UCSD-AML1 (cell line): ENCODE data around the gene SPATS1.
"Not testable (repeated sequence)": the region's sequence is repeated elsewhere in the genome, so short reads cannot be mapped to it uniquely, and the experiment has no call there.

ENCODE experiments used
- DNase-seq: peaks from one replicate; lab custom pipeline; 2025; ENCODE audit not compliant: unreplicated experiment; lab: John Stamatoyannopoulos, UW

SPATS1 gene

DNA sequence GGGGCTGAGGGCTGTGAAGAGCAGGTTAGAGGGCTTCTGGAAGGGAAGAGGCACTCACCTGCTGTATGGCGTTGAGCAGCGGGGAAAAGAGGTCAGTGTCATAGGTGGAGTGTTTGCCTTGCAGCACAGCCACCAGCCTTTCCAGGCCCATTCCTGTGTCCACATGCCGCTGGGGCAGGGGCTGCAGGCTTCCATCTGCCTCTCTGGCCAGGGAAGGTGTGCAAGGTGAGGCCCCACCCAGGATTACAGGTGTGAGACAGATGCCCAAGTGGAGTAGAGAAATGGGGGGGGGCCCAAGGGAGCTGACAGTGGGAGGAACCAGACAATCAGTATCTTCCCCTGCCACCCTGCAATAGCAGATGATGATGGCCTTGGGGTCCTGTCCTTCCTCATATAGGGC, 32.2 kb upstream of the SPATS1 start:
- DNase-seq, result no peak

DNA sequence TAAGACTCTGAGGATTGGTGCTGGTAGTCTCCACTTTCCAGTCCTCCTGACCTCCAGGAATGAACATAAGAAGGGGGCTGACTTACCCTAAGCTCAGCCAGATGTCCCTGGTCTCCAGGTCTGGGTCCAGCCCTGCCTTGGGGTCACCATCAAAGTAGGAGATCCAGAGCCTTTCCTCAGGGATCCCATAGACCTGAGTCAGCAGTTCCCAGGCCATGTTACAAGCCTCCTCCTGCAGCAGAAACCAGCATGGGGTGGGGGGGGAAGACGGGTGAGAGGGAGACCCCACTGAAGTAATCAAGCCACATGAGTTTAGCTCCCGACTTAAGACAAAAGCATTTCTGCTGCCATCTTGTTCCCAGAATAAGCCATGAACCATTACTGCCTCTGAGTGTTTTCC, 31.1 kb upstream of the SPATS1 start:
- no peak for DNase-seq

DNA sequence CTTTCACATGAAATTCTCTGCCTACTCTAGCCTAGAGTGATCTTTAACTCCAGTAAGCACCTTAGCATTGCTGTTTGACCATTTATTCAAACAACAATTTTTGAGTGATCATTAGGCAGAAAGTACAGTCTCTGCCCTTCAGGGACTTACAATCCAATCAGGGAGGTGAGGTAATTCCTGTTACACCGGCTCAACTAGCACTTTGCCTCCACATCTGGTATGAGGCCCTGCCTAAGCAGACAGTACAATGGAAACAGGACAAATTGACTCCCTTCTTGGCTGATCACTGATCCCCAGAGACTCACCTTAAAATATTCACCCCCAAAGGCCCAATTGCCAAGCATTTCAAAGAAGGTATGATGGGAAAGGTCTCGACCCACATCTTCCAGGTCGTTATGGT, 30.7 kb upstream of the SPATS1 start:
- DNase-seq, result no peak

DNA sequence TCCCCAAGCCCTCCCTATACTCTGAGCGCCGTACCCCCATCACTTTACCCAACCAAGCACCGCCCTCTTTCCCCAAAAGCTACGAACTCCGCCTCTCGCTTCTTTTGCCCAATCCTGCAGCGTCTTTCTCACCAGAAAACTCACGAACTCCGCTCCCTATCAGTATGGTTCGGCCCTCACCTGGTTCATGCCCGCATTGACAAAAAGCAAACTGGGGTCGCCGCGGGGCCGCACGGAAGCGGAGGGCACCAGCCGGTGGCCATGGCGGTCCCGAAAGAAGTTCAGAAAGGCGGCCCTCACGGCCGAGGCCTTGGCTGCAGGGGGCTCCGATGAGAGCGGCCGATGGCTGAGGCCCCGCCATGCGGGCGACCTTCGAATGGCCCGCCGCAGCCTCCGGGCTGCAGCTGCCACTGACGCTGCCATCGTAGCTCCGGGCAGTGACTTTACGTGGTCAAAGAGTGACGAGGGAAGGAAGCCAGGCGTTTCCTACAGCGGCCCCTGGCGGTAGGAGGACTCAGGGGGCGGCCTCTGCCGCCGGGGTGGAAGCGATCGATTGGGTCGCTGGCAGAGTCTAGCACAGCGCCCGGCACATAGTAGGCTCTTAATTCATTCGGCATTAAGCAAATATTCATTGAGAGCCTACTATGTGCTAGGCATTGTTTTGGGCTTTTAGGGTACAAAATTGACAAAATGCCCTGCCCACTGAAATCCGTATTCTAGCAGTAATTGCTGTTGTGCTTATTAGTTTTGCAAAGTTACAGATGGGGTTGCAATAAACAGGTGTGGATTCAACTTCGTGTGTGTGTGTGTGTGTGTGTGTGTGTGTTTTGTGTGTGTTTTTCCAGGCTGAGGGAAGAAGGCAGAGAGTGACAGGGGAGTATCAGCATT, 29.3 kb upstream of the SPATS1 start, which contains the start of gene AARS2:
AARS2 (minus strand) TSS at position 447 of the 888 bp plus-strand sequence; CDS start at position 423, 24 bp downstream.
- DNase-seq, result peak; percentile 88

DNA sequence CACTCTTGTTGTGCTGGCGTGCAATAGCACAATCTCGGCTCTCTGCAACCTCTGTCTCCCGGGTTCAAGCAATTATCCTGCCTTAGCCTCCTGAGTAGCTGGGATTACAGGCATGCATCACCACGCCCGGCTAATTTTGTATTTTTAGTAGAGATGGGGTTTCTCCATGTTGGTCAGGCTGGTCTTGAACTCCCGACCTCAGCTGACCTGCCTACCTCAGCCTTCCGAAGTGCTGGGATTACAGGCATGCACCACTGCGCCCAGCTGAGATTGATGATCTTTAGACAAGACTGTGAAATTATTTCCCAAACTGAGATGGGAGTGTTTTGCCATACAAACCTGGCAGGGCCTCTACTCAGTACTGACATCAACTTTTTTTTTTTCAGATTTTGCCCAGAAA, 27.8 kb upstream of the SPATS1 start:
- DNase-seq, result not testable (repeated sequence)

DNA sequence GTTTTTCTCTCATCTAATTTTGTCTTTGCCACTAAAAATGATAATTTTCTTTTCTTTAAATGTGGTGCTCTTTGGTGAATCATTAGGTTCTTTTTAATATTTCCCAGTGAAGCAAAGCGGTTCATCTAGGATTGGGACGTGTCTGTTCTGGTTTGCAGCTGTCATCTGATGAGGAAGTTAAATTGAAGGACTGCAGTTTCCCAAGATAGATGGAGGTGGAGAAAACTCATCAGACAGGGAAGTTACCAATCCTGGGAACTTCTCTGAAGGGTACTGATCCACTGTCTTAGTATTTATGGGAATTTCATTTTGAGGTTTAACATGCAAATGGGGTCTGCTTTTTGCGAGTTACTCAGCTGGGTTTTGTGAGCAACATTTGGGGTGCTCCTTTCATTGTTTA, 26.9 kb upstream of the SPATS1 start:
- DNase-seq, result no peak

DNA sequence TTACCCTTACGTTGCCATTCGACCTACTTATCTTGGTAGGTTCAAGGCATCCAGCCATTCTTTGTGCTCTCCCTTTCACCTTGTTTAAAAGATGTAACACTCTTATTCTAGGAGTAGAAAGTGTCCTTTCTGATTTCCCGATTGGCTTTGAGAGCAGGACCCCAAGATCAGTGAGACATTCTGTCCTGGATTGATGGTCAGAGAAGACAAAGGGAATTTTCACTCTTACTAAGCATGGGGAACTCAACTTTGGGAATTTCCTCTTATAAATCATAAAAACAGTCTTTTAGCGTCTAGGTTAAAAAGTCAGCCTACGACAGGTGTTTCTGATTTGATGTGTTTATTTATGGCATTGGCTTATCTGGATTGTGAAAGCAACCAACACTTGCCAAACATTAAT, 26.5 kb upstream of the SPATS1 start:
- DNase-seq, result no peak

DNA sequence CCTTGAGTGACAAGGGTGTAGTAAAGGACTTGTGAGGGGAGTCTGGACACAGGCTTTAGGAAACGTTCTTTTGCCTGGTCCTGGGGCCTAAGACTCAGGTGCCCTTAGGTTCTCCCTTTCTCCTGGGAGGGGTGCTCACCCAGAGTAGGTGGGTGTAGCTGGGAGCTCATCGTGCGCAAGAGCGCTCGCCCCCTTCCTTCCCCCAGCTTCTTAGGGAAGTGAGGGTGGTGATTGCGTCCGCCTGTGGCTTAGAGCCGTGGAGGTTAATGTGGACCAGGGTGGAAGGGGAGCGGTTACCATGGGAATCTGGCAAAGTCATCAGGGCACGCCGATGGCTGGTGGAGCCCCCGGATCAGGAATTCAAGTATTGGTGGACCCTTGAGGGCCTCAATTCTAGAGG, 26.0 kb upstream of the SPATS1 start:
- DNase-seq, result no peak

DNA sequence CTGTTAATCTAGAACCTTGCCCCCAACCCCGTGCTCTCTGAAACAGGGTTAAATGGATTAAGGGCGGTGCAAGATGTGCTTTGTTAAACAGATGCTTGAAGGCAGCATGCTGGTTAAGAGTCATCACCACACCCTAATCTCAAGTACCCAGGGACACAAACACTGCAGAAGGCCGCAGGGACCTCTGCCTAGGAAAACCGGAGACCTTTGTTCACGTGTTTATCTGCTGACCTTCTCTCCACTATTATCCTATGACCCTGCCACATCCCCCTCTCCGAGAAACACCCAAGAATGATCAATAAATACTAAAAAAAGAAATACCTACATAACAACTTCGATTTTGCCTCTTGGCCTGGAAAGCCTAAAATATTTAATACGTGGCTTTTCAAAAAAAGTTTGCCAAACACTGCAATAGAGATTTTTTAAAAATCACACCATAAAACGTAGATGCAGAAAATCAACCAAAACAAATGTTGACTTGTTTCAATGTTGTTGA, 25.3 kb upstream of the SPATS1 start:
- DNase-seq, result not testable (repeated sequence)

DNA sequence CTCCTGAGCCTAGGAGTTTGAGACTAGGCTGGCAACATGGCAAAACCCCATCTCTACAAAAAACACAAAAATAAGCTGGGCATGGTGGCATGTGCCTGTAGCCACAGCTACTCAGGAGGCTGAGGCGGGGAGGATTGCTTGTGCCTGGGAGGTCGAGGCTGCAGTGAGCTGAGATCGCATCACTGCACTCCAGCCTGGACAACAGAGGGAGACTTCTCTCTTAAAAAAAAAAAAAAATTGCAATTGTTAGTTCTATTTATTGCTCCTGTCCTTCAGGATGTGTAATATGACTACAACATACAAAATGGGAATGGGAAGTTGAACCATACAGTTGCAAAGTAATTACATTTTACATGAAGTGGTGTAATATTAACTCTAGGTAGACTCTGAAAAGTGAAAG, 21.2 kb upstream of the SPATS1 start:
- DNase-seq, result no peak

DNA sequence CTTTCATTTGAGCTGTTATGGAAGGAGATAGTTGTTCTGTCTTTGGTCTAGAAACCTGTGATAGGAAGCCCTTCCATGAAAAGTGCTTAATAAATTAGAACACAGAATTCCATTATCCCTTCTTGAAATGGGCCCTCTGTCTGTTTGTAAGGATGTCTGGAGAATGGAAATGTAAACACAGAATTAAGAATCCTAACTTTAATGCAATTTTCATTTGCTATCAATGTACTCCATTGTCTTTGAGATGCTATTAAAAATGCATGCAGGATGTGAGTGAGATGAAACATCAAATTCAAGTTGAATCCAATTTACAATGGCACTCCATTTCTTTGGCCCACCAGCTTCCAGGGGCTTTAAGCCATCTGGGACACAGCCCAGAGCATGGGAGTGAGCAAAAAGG, 15.4 kb upstream of the SPATS1 start:
- no peak for DNase-seq

DNA sequence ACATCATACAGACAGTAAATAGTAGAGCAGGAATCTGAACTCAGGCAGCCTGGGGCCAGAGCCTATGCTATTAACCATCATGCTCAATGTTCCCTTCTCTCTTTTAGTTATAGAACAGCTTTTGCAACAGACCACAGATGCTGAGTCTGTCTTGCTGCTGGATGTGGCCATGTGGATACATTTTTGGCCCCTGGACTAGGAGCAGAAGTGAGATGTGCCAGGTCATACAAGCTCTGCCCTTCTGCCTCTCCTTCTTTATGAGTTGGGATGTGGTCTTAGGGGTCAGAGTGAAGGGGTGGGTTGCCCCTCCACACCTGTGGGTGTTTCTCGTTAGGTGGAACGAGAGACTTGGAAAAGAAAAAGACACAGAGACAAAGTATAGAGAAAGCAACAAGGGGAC, 14.7 kb upstream of the SPATS1 start:
- no peak for DNase-seq

DNA sequence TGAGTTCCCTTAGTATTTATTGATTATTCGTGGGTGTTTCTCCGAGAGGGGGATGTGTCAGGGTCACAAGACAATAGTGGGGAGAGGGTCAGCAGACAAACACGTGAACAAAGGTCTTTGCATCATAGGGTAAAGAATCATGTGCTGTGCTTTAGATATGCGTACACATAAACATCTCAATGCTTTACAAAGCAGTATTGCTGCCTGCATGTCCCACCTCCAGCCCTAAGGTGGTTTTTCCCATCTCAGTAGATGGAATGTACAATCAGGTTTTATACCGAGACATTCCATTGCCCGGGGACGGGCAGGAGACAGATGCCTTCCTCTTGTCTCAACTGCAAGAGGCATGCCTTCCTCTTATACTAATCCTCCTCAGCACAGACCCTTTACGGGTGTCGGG, 14.2 kb upstream of the SPATS1 start:
- DNase-seq, result not testable (repeated sequence)

DNA sequence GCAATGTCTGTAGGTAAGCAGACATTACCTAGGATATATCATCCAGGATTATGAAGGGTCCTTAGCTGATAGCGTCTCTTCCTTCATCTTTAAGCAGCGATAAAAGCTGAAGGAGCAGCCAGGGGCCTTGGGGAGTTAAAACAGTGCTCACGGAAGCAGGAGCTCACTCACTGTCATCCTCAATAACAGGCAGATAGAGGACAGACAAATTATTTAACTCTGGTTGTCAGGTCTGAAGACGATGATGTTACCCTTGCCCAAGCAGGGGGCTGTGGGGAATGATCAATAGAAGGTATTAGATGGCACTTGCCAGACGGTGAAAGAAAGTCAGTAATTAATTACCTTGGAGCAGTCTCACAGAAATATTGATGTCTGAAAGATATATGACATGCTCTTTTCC, 12.6 kb upstream of the SPATS1 start:
- no peak for DNase-seq

DNA sequence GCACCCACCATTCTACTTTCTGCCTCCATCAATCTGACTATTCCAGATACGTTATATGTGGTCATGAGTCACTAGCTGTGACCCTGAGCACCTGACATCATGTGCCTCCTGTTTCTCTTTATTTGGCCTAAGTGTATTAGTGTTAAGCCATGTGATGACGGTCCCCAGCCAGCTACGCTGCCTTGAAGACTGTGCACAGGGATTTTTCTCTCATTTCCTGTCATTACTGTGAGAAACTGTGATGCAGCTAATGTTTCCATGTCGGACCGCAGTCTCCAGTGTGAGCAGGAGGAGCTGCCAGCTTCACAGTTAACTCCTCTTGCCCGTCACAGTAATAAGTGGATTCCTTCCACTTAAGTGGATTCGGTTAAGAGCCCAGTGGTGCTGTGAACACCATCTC, 9.9 kb upstream of the SPATS1 start:
- no peak for DNase-seq

DNA sequence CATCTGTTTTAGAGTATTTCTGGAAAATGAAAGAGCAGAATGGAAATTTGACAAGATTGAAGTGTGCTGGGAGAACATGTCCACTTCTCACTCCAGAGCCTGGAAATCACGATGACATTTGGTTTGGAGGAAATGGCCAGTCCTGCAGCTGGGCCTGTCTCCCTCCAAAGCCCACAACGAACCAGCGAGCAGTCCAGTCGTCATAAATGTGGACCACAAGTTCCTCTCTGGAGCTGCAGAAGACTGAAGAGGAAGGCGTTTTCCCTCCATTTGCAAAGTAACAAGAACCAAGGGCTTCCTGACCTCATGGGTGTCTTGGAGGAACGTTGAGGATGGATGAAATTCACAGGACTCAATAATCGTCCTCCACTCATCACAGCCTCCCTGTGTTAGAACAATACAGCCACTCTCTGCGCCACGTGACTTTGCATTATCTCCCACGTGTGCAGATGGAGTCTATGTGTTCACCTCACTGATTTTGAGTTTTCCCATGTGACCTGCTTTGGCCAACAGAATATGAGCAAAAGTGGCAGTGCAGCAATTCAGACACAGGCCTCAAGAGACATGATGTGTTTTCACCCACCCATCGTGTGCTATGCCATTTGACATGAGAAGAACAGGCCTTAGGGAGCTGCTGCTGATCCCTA, 9.1 kb upstream of the SPATS1 start:
- no peak for DNase-seq

DNA sequence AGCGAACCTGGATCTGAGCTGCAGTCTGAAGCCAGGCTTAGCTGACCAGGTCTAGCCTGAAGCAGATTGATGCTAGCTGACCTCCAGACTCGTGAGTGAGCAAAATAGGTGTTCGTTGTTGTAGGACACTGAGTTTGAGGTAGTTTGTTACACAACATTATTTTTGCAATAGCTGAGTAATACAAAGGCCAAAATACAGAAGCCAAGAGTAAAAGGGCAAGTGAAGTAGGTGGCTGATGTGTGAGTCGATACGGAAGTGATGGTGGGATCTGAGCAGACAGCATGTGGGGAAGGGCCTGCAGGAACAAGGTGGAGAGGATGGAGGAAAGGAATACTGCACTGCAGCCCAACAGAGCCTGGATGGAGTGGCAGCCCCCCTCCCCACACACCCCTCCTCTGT, 8.5 kb upstream of the SPATS1 start:
- no peak for DNase-seq

DNA sequence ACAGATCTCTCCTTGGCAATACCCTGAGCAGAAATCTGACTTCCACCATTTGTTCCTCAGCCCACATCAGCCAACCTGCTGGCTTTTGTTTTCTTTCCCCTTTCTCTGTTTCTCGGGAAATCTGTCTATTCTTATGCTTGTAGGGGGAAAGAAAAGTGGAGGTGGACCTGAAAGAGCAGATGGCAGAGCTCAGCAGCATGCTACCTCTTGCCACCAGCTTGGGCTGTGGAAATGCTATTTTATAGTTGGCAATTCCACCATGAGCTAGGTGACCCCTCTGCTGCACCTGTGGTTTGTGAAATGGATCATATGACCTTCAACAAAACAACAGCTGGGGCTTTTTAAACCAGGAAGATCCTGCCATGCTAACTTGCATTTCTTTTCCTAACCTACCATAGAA, 6.8 kb upstream of the SPATS1 start:
- DNase-seq, result no peak

DNA sequence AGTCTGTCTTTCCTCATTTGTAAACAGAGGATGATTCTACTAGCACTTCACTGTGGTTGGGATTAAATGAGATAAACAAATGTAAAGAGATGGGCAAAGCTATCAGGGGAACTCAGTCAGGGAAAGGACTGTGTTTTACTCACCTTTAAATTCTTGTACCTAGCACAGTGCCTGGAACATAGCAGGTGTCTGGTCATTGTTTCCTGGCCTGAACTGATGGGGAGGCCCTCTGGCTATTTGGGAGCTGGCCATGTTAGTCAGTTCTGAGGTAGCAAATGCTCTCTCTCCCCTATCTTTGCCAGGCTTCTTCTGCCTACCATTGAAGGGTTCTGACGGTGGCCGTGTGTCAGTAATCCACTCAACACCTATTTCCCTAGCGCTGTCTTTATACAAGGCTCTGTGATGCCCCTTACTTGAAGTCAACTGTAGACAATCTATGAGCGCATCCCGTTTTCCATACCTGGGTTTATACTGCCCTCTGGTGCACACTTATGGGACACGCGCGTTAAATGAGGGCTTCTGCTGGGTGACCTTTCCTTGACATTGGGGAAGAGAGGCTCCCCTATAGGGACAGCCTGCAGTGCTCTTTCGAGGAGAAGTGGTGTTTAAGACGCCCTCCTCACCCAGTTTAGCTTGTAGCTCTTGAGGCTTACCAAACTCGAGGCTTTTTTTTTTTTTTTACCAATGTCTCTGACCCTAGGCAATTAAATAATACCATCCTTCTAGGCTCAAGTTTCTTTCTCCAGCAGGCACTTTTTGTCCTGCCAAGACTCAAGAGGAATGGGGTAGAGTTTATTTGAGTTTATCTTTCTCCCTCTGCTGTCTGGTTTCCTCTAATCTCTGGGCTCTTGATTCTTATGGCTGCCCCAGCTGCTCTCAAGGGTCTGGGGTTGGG, 4.0 kb upstream of the SPATS1 start:
- DNase-seq, result peak; percentile 53

DNA sequence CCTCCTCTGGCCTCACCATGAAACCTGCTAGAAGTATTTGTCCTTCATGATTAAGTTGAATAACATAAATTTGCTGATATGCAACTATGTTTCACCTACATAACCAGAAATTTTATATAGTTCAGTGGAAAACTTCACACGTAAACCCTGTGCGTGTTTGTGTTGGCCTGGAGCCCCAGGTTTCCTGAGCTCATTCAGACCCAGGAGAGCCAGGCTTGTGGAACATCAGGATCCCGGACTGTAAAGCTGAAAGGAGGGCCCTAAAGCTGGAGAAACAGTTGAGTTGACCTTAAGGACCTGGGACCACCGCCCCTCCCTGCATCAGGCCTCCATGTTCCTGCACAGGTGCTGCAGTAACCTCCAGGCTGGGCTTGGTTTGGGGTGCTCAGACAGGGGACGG, 3.1 kb upstream of the SPATS1 start:
- DNase-seq, result no peak
